GM10266 (cell line): Measurements from ENCODE around the gene TBC1D4.

Source experiments
- DNase-seq: peaks from one replicate; pipeline ENCODE4 v3.0.0; 2012; ENCODE audit errors: extremely low spot score
- CTCF ChIP-seq: IDR thresholded peaks from 2 replicates; pipeline ENCODE4 v1.5.1; 2012; ENCODE audit warnings: mild to moderate bottlenecking, low read depth; ENCODE audit not compliant: control insufficient read depth, insufficient read depth; ENCODE audit errors: missing control alignments

TBC1D4 gene

GRCh38 chr13:75347457-75347856 lies 134.5 kb downstream of the TBC1D4 start:
- no peak for TF ChIP-seq CTCF
- no peak for DNase-seq

GRCh38 chr13:75345193-75345592 lies 136.8 kb downstream of the TBC1D4 start:
- no peak for DNase-seq
- no peak for TF ChIP-seq CTCF

- no peak for TF ChIP-seq CTCF
- DNase-seq, result no peak
Observed at GRCh38 chr13:75341028-75341427, 140.9 kb downstream of the TBC1D4 start.

- TF ChIP-seq CTCF, result no peak
- DNase-seq, result no peak
Observed at GRCh38 chr13:75339635-75340374, 142.2 kb downstream of the TBC1D4 start.

- TF ChIP-seq CTCF, result no peak
- no peak for DNase-seq
Observed at GRCh38 chr13:75334634-75335447, 147.1 kb downstream of the TBC1D4 start.

- no peak for DNase-seq
- no peak for TF ChIP-seq CTCF
Observed at GRCh38 chr13:75333103-75333502, 148.9 kb downstream of the TBC1D4 start.
